SK-N-SH (cell line): Measurements from ENCODE around the gene CBR1. TPM values are rescaled to one million over a fixed set of nuclear protein-coding genes. Genes with fewer than 3 reads are reported as not detected.

Source experiments
- CTCF ChIA-PET: fragments of 300-600, 350-600 bp; formaldehyde crosslinking; extraction: SDS; loops from one replicate; lab custom pipeline; 2021; lab: Yijun Ruan, JAX
- POLR2A ChIA-PET: fragments of 350-600 bp; sonication (Branson Sonifier 250); formaldehyde crosslinking; extraction: SDS; loops from one replicate; lab custom pipeline; 2020; ENCODE audit warnings: antibody characterized with exemption, inconsistent platforms; lab: Yijun Ruan, JAX
- DNase-seq: peaks from one replicate; pipeline ENCODE4 v3.0.0; 2012
- H2AFZ ChIP-seq: fragments of 200-600 bp; sonication (generic); 2 replicates; pipeline ENCODE4 v1.8.1; 2016; ENCODE audit warnings: antibody characterized with exemption, mild to moderate bottlenecking, low read depth
- H3F3A ChIP-seq: fragments of 200-600 bp; sonication (generic); replicated peaks from 2 replicates; pipeline ENCODE3; 2016; ENCODE audit warnings: antibody characterized with exemption, mild to moderate bottlenecking; ENCODE audit not compliant: insufficient read depth
- H3K27ac ChIP-seq, 2 experiments: fragments of 200-500 bp in 1 of 2; fragments of 200-600 bp in 1 of 2; sonication (Bioruptor generic) in 1 of 2; sonication (generic), shearing (Covaris generic) in 1 of 2; 2 replicates each; pipeline versions ENCODE4 v1.5.1 to v1.6.1; 2014 to 2016; ENCODE audit warnings: low read depth in 2 of 2, inconsistent platforms in 1 of 2, low read length in 1 of 2, mild to moderate bottlenecking in 1 of 2, mixed read lengths in 1 of 2
- H3K27me3 ChIP-seq: fragments of 200-600 bp; sonication (generic), shearing (Covaris generic); 2 replicates; pipeline ENCODE4 v1.6.1; 2016; ENCODE audit warnings: mixed run types; ENCODE audit not compliant: insufficient read depth
- H3K36me3 ChIP-seq, 2 experiments: fragments of 200-500 bp in 1 of 2; fragments of 200-600 bp in 1 of 2; sonication (Bioruptor generic) in 1 of 2; sonication (generic) in 1 of 2; replicated peaks in 1 of 2; 2 replicates each; pipeline versions ENCODE3 to v1.5.1; 2014 to 2016; ENCODE audit warnings: low read length in 1 of 2, mild to moderate bottlenecking in 1 of 2; ENCODE audit not compliant: insufficient read depth in 2 of 2, control insufficient read depth in 1 of 2
- H3K4me1 ChIP-seq, 2 experiments: fragments of 200-500 bp in 1 of 2; fragments of 200-600 bp in 1 of 2; sonication (Bioruptor generic) in 1 of 2; sonication (generic), shearing (Covaris generic) in 1 of 2; 2 replicates each; pipeline versions ENCODE4 v1.5.1 to v1.6.1; 2014 to 2016; ENCODE audit warnings: low read depth in 1 of 2, low read length in 1 of 2, mixed run types in 1 of 2; ENCODE audit not compliant: insufficient read depth in 2 of 2, control insufficient read depth in 1 of 2
- H3K4me2 ChIP-seq: fragments of 200-600 bp; sonication (generic), shearing (Covaris generic); 2 replicates; pipeline ENCODE4 v1.6.1; 2017; ENCODE audit warnings: mixed run types
- H3K4me3 ChIP-seq, 2 experiments: fragments of 200-500 bp in 1 of 2; fragments of 200-600 bp in 1 of 2; sonication (Bioruptor generic) in 1 of 2; sonication (generic), shearing (Covaris generic) in 1 of 2; 2 replicates each; pipeline versions ENCODE4 v1.5.1 to v1.8.1; 2014 to 2016; ENCODE audit warnings: low read depth in 2 of 2, inconsistent platforms in 1 of 2, low read length in 1 of 2, mild to moderate bottlenecking in 1 of 2, mixed read lengths in 1 of 2, moderate library complexity in 1 of 2
- H3K79me2 ChIP-seq: fragments of 200-600 bp; sonication (generic); 2 replicates; pipeline ENCODE4 v1.8.1; 2017; ENCODE audit warnings: mild to moderate bottlenecking; ENCODE audit not compliant: insufficient read depth
- H3K9ac ChIP-seq: fragments of 200-600 bp; sonication (generic); 2 replicates; pipeline ENCODE4 v1.6.1; 2017; ENCODE audit warnings: mixed run types
- H3K9me2 ChIP-seq: fragments of 200-600 bp; sonication (generic); 2 replicates; pipeline ENCODE4 v1.6.1; 2017; ENCODE audit warnings: mixed run types
- H3K9me3 ChIP-seq: fragments of 200-600 bp; sonication (generic); 2 replicates; pipeline ENCODE4 v1.6.1; 2017; ENCODE audit warnings: mixed run types, mild to moderate bottlenecking, moderate library complexity
- H4K20me1 ChIP-seq: fragments of 200-600 bp; sonication (generic); 2 replicates; pipeline ENCODE4 v1.6.1; 2017; ENCODE audit warnings: mild to moderate bottlenecking, mixed run types; ENCODE audit not compliant: insufficient read depth
- FOSL2 ChIP-seq: IDR thresholded peaks from 2 replicates; pipeline ENCODE4 v1.4.0; 2012; ENCODE audit warnings: low read depth, mild to moderate bottlenecking, moderate library complexity, borderline replicate concordance
- FOXJ3 ChIP-seq: sonication (generic); formaldehyde crosslinking; IDR thresholded peaks from 2 replicates; pipeline ENCODE4 v1.5.1; 2020; ENCODE audit warnings: mild to moderate bottlenecking, missing genetic modification reagents
- GATA2 ChIP-seq: sonication (generic); formaldehyde crosslinking; IDR thresholded peaks from 2 replicates; pipeline ENCODE4 v1.5.0; 2020; ENCODE audit warnings: mild to moderate bottlenecking, missing genetic modification reagents
- MEF2A ChIP-seq: IDR thresholded peaks from 2 replicates; pipeline ENCODE4 v1.4.0; 2012; ENCODE audit warnings: low read depth, borderline replicate concordance
- NFIC ChIP-seq: IDR thresholded peaks from 2 replicates; pipeline ENCODE4 v1.4.0; 2012; ENCODE audit warnings: borderline replicate concordance
- NRF1 ChIP-seq: IDR thresholded peaks from 2 replicates; pipeline ENCODE4 v1.6.1; 2012; ENCODE audit warnings: low read depth, mild to moderate bottlenecking, low read length
- PBX3 ChIP-seq: IDR thresholded peaks from 2 replicates; pipeline ENCODE4; 2012
- RAD21 ChIP-seq: IDR thresholded peaks from 2 replicates; pipeline ENCODE4 v1.6.1; 2012; ENCODE audit warnings: mild to moderate bottlenecking, low read length
- RFX5 ChIP-seq: IDR thresholded peaks from 2 replicates; pipeline ENCODE4 v1.6.1; 2012; ENCODE audit warnings: mild to moderate bottlenecking, improper control_type of control experiment, low read length
- RXRA ChIP-seq: IDR thresholded peaks from 2 replicates; pipeline ENCODE4 v1.4.0; 2012; ENCODE audit warnings: low read depth, mild to moderate bottlenecking, borderline replicate concordance
- SMC3 ChIP-seq: IDR thresholded peaks from 2 replicates; pipeline ENCODE4 v1.6.1; 2012; ENCODE audit warnings: low read depth, low read length, improper control_type of control experiment
- TCF12 ChIP-seq: IDR thresholded peaks from 2 replicates; pipeline ENCODE4 v1.4.0; 2012
- YY1 ChIP-seq: IDR thresholded peaks from 2 replicates; pipeline ENCODE4 v1.4.0; 2012; ENCODE audit warnings: low read depth, mild to moderate bottlenecking
- WGBS: methylation state at CpG from one replicate; pipeline ENCODE4 v1.1.6; 2017; ENCODE audit warnings: low lambda C conversion rate; 5-methylcytosine and 5-hydroxymethylcytosine counted together
- polyA plus RNA-seq, 3 experiments: library from polyadenylated mRNA; depleted of rRNA; stranded (reverse); fragments of >200 nt; gene quantifications; 2 replicates each; pipeline ENCODE4 v1.2.3, GENCODE V29; 2012
- TF ChIP-seq, protein P1 (sequence below): IDR thresholded peaks from 2 replicates; pipeline ENCODE4 v1.4.0; 2012; ENCODE audit warnings: low read depth, borderline replicate concordance
- TF ChIP-seq, protein P2 (sequence below): IDR thresholded peaks from 2 replicates; pipeline ENCODE4 v1.4.0; 2012; ENCODE audit warnings: low read depth

CBR1 gene
- polyA plus RNA-seq, 1 of the 3 experiments (the other 2 are of a cell fraction) = 136 TPM

DNA sequence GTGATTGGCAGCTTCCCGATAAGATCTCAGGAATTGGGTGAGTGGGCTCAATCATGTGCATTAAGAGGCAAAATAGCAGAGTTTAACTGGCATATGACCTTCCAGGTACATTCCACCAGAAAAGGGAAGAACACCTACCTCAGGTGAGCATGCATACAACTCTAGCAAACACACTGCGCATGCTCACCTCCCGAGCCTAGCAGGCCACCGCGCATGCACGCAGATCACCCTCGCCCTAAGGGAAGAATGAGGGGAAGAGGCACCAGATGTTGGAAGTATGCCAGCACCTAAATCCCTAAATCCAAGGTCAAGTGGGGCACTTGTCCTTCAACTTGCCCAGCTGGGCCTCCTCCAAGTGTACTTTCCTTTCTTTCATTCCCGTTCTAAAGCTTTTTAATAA lies 41.4 kb downstream of the CBR1 start:
- 94% methylated on average over 8 of the region's 8 CpGs for WGBS
- POLR2A ChIA-PET = no interaction called here
- Histone ChIP-seq H3K36me3 (no peaks in the 10 kb centered on the region), H3K27me3 (no peaks in the 10 kb centered on the region), H3K79me2 (no peaks in the 10 kb centered on the region), H3K9me2 (no peaks in the 10 kb centered on the region), H3K4me3 (no peak overlapping the region), H3K4me1 (peaks cover 0 to 5% of the 10 kb centered on the region in 2 experiments; a peak in 1 of 4 replicates), H3K9ac (no peak overlapping the region), H4K20me1 (no peaks in the 10 kb centered on the region), H3K27ac (no peak overlapping the region), H3F3A (no peaks in the 10 kb centered on the region), H3K9me3 (no peaks in the 10 kb centered on the region), H2AFZ (no peak overlapping the region), H3K4me2 (no peak overlapping the region)
- CTCF ChIA-PET = interaction anchor here (1.4 to 7.0 kb wide), 6 partner anchors 8 to 271 kb away, joined by 7 to 56 read pairs (median 10); no protein-coding TSS in a partner anchor
- no peak for DNase-seq
- no peak for TF ChIP-seq NRF1
- TF ChIP-seq, all 33 proteins: peak for 0

GRCh38 chr21:36113647-36114428 lies 44.0 kb downstream of the CBR1 start:
- CTCF ChIA-PET = interaction anchor here (0.7 to 7.0 kb wide), 21 partner anchors 9 to 1427 kb away, joined by 3 to 56 read pairs (median 6); partner anchors contain the start of gene CBR1
- WGBS = 89% methylated on average over 17 of the region's 17 CpGs
- Histone ChIP-seq H3K79me2 (no peaks in the 10 kb centered on the region), H3K4me1 (peaks cover 0 to 5% of the 10 kb centered on the region in 2 experiments; a peak in 1 of 4 replicates), H3K9me2 (no peaks in the 10 kb centered on the region), H4K20me1 (no peaks in the 10 kb centered on the region), H3K4me3 (no peak overlapping the region), H3K27ac (no peak overlapping the region), H3K27me3 (no peaks in the 10 kb centered on the region), H3K9me3 (no peaks in the 10 kb centered on the region; the same call in 1 of the 2 replicates), H3K4me2 (no peak overlapping the region), H3F3A (no peaks in the 10 kb centered on the region), H3K9ac (no peak overlapping the region), H2AFZ (no peak overlapping the region), H3K36me3 (no peaks in the 10 kb centered on the region)
- POLR2A ChIA-PET = interaction anchor here (1.0 to 1.1 kb wide), 2 partner anchors 54 to 78 kb away, joined by 3 read pairs; no protein-coding TSS in a partner anchor
- DNase-seq = no peak
- no peak for TF ChIP-seq PBX3
- TF ChIP-seq FOXJ3 (CRISPR knock-in tag) = no peak
- no peak for TF ChIP-seq RFX5
- no peak for TF ChIP-seq SMC3
- no peak for TF ChIP-seq FOSL2
- no peak for TF ChIP-seq GATA2
- TF ChIP-seq, protein P1, sequence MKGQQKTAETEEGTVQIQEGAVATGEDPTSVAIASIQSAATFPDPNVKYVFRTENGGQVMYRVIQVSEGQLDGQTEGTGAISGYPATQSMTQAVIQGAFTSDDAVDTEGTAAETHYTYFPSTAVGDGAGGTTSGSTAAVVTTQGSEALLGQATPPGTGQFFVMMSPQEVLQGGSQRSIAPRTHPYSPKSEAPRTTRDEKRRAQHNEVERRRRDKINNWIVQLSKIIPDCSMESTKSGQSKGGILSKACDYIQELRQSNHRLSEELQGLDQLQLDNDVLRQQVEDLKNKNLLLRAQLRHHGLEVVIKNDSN = no peak
- no peak for TF ChIP-seq YY1
- TF ChIP-seq RXRA = no peak
- TF ChIP-seq NFIC = no peak
- TF ChIP-seq, protein P2, sequence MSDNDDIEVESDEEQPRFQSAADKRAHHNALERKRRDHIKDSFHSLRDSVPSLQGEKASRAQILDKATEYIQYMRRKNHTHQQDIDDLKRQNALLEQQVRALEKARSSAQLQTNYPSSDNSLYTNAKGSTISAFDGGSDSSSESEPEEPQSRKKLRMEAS = no peak
- no peak for TF ChIP-seq TCF12
- TF ChIP-seq MEF2A = no peak
- no peak for TF ChIP-seq RAD21
